GM18505 (cell line): ENCODE data around the gene BMP10.
A peak's percentile ranks its signal among the peaks of the same experiment; 100 is the strongest.

Experiments used
- ATAC-seq: cut with Tn5 transposase; IDR thresholded peaks from one replicate; pipeline ENCODE4 v1.9.1; 2021; ENCODE audit not compliant: unreplicated experiment
- POLR2A ChIP-seq: IDR thresholded peaks from 4 replicates; pipeline ENCODE4 v1.6.1; 2011; ENCODE audit warnings: borderline replicate concordance; ENCODE audit not compliant: insufficient read depth, insufficient read length; ENCODE audit errors: extremely low read depth

The BMP10 gene

GRCh38 chr2:68857202-68857845 lies 13.9 kb downstream of the BMP10 start:
- no peak for TF ChIP-seq POLR2A

GRCh38 chr2:68855550-68855949 lies 15.6 kb downstream of the BMP10 start:
- TF ChIP-seq POLR2A: no peak
- no peak for ATAC-seq

More at GRCh38 chr2:68857202-68857845, 13.9 kb downstream of the BMP10 start:
- ATAC-seq: peak; percentile 12

DNA sequence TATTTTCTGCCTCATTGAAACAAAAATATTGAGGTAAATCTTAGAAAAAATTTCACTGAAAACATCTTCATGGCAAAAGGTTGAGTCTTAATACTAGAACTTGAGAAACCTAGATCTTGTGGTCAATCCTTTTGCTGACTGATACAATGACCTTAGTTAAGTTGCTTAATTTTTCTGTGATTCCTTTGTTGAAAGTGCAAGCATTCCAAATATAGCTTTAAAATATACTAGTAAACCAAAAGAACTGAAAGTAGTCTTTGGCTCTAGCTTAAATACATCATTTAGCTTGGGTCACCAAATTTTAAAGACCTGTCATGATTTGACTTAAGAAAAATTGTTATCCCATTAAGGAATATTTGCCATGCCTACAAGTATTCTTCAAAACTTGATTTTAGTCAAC lies 16.7 kb downstream of the BMP10 start:
- ATAC-seq: no peak
- no peak for TF ChIP-seq POLR2A

DNA sequence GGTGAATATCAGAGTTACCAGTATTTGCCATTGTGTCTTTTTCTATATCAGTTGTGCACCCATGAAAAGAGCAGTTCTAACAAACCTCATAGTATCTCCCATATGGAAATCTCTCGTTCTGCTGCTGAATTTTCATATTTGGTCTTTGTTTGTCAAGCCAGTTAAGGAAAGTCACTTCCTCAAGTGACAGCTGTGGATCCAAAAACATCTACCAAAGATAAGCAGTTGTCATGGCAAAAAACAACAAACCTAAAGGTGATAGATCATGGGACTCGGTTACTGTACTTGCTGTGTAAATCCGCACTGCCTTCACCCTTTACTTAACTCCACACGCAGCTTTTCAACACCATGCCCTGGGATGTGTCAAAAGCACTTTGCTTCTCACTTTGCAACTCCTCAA lies 17.3 kb downstream of the BMP10 start:
- no peak for ATAC-seq
- no peak for TF ChIP-seq POLR2A

DNA sequence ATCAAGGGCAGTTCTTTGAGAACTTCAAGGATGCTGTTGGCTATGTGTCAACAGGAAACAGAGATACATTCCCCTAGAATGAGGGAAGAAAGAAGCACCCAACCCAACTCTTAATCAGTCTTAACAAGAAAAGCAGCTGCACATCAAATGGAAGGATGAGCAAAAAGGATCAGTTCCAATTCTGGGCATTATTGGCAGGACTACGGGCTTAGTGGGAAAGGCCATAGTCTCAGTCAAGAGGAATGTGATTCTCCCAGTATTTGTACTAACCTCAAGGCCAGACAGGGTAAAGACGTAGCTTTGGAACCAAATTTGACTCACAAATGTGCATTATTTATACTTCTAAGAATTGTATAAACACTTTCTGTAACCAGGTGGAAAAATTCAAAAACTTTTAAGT lies 18.2 kb downstream of the BMP10 start:
- ATAC-seq: no peak
- TF ChIP-seq POLR2A: no peak

GRCh38 chr2:68850524-68850923 lies 20.7 kb downstream of the BMP10 start:
- no peak for ATAC-seq
- TF ChIP-seq POLR2A: no peak

DNA sequence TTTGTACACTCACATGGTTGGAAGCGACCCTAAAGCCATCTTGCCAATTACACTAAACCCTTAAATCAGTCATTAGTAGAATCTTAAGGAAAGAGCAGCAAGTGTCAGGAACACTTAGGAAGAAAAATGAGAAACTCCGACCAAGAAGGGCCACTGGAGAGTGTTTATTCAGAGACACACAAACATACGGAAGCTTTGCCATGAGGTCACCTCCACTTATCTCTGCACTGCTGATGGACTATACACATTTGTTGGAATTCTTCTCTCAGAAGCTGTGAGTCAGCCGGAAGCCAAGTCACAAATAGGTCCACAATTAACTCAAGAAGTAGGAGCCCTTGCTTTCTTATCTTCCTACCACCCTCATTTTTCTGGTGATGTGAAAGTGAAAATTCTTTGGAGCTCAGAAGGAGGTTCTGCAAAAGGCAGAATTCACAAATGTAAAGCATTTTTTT lies 21.6 kb downstream of the BMP10 start:
- no peak for ATAC-seq

GRCh38 chr2:68847751-68848150 lies 23.4 kb downstream of the BMP10 start:
- ATAC-seq: no peak
- TF ChIP-seq POLR2A: no peak

More for the DNA sequence above, 21.6 kb downstream of the BMP10 start:
- TF ChIP-seq POLR2A: no peak

- no peak for ATAC-seq
- no peak for TF ChIP-seq POLR2A
Measured at GRCh38 chr2:68846091-68846490, 25.1 kb downstream of the BMP10 start.

DNA sequence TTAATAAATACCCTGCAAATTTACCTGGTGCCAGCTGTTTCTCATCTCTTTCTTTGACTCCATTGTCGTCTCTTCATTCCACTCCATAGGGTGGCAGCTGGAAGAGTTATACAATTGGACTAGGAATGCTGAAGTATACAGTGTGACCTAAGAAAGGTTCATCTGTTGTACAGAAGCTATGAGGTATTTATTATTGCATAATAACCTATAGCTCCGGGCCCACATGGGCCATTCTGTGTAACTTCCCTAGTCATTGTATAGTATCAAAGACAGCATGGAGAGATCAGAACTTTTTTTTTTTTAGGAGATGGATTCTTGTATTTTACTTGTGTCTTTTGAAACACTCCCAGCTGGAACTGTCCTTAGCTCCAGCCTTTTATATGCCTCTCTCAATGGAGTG lies 26.2 kb downstream of the BMP10 start:
- no peak for ATAC-seq
- TF ChIP-seq POLR2A: no peak

GRCh38 chr2:68839260-68839833 lies 31.9 kb downstream of the BMP10 start:
- no peak for TF ChIP-seq POLR2A
- ATAC-seq: no peak

GRCh38 chr2:68838641-68839040 lies 32.6 kb downstream of the BMP10 start:
- no peak for TF ChIP-seq POLR2A
- ATAC-seq: no peak

- TF ChIP-seq POLR2A: no peak
- peak; percentile 35 for ATAC-seq
Measured at GRCh38 chr2:68837861-68838341, 33.3 kb downstream of the BMP10 start.

- no peak for TF ChIP-seq POLR2A
- no peak for ATAC-seq
Measured at GRCh38 chr2:68837164-68837860, 33.9 kb downstream of the BMP10 start.
